ENCODE results near the gene MYOM3.

DNA sequence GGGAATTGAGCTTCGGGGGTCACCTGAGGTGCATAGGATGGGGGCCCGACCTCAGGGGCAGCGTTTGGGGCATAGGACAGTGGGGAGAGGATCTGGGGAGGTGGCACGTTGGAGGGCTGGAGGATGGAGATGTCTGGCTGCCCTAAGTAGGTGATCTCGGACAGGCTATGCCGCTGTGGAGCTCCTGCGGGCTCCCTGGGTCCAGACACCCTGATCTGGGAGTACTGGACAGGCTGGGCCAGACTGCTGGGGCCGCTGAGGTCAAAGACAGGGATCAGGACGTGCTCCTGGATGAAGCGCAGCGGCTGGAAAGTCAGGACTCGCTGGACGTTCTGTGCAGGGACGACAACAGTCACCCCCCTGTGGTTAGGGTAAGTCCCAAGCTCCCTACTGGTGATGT is 9.5 kb upstream of the MYOM3 start:
- TF ChIP-seq EZH2 (IDR thresholded peaks at IDR 0.05; ENCODE audit: low read length, unreplicated experiment) = no peak
- TF ChIP-seq, protein P1, sequence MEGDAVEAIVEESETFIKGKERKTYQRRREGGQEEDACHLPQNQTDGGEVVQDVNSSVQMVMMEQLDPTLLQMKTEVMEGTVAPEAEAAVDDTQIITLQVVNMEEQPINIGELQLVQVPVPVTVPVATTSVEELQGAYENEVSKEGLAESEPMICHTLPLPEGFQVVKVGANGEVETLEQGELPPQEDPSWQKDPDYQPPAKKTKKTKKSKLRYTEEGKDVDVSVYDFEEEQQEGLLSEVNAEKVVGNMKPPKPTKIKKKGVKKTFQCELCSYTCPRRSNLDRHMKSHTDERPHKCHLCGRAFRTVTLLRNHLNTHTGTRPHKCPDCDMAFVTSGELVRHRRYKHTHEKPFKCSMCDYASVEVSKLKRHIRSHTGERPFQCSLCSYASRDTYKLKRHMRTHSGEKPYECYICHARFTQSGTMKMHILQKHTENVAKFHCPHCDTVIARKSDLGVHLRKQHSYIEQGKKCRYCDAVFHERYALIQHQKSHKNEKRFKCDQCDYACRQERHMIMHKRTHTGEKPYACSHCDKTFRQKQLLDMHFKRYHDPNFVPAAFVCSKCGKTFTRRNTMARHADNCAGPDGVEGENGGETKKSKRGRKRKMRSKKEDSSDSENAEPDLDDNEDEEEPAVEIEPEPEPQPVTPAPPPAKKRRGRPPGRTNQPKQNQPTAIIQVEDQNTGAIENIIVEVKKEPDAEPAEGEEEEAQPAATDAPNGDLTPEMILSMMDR (conservative IDR thresholded peaks at IDR 0.05; ENCODE audit: low read depth, low read length) = no peak

Measured in PC-3 (cell line).